ENCODE results near the gene KIAA1586.
"Not testable (repeated sequence)": the region's sequence is repeated elsewhere in the genome, so short reads cannot be mapped to it uniquely, and the experiment has no call there.

The KIAA1586 gene, protein sequence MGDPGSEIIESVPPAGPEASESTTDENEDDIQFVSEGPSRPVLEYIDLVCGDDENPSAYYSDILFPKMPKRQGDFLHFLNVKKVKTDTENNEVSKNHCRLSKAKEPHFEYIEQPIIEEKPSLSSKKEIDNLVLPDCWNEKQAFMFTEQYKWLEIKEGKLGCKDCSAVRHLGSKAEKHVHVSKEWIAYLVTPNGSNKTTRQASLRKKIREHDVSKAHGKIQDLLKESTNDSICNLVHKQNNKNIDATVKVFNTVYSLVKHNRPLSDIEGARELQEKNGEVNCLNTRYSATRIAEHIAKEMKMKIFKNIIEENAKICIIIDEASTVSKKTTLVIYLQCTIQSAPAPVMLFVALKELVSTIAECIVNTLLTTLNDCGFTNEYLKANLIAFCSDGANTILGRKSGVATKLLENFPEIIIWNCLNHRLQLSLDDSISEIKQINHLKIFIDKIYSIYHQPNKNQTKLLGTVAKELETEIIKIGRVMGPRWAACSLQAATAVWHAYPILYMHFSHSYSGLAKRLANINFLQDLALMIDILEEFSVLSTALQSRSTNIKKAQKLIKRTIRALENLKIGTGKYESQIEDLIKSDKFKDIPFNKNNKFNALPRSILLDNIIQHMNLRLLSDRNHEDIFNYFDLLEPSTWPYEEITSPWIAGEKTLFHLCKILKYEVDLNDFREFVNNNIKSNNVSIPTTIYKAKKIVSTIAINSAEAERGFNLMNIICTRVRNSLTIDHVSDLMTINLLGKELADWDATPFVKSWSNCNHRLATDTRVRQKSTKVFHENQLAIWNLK

DNA sequence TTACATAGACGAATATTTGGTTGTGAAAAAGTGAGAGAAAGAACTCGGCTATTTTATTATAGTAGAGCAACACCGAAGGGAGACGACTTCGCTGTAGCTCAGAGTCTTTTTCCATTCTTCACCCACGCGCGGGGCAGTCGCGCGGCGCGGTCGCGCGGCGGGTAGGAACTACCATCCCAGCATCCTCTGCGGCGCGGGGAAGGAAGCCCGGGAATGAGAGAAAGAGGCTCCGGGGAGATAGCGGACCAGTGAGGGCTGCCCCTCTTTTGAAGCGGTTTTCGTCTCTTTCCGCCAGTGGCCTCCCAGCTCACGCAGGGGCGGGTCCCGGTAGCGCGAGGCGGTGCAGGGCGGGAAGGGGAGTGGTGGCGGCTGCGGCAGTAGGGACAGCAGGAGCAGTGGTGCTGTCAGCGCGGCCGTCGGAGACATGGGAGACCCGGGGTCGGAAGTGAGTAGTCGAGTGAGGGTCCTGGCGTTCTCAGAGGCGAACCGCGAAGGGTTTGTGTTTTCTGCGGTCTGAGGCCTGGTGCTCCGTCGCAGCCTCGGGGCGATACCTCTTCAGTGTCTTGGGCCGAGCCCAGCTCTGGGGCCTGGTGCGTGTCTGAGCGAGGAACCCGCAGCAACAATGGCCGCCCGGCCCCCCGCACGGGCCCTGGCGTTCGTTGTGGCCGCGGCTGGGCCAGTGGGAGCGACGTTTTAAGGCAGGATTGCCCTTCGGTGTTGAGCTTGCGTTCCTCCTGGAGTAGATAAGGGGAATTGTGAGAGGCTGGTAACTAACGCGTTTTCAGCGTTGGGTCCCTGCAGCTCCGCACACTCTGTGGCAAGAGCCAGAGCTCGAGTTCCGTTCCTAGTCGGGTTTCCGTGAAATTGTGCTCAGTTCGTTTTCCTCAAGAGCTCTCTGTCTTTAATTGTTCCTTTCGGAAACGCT lies at the start of gene KIAA1586:
Gene KIAA1586 (plus strand): TSS at position 362 of the 925 bp plus-strand sequence. CDS start 63 bp downstream, at position 425.
- peak; percentile 83 for DNase-seq

DNA sequence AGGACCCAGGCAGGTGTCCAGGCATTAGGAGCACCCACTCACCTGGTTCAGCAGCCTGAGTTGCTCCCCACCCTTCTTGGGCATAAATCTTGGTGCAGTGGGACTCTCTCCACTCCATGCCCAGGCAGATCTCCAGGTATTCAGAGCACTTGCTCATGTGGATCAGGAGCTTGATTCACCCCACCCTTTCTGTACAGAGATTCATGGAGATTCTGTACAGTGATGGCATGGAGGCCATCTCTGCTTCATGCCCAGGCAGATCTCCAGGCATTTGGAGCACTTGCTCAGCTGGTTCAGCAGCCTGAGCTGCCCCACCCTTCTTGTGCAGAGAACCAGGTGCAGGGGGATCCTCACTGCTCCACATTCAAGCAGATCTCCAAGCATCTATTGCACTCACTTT lies 47.4 kb upstream of the KIAA1586 start:
- no peak for DNase-seq

DNA sequence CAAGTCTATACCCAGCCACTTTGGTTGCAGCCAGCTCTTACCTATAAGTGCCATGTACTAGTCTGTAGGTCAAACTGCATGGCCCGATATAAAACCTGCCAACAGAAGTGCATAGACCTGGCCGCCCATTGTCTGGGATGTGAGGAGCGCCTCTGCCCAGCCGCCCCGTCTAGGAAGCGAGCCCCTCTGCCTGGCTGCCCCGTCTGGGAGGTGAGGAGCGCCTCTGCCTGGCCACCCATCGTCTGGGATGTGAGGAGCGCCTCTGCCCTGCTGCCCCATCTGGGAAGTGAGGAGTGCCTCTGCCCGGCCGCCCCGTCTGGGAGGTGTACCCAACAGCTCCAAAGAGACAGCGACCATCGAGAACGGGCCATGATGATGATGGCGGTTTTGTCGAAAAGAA lies 46.7 kb upstream of the KIAA1586 start:
- DNase-seq = not testable (repeated sequence)

DNA sequence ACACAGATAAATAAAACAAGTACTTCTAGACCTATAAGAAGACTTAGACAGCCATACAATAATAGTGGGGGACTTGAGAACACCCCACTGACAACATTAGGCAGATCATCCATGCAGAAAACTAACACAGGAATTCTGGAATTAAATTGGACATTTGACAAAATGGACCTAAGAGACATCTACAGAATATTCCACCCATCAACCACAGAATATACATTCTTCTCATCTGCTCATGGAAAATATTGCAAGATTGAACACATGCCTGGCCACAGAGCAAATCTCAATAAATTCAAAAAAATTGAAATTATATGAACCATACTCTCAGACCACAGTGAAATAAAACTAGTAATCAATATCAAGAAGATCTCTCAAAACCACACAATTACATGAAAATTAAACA lies 44.3 kb upstream of the KIAA1586 start:
- DNase-seq = no peak

DNA sequence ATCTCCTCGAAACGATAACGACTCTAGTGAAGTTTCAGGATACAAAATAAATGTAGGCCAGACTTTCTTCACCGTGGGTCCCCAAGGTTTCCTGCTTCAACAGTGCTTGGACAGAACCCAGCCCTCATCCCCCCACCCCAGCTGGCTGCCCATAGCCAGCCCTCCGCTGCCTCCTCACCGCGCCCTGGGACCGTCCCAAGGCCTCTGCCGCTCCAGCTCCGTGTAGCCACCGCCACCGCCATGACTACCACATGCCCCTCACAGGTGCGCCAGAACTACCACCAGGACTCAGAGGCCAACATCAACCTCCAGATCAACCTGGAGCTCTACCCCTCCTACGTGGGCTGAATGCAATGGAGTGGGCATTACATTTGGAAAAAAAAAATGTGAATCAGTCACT lies 42.2 kb upstream of the KIAA1586 start:
- DNase-seq = no peak

DNA sequence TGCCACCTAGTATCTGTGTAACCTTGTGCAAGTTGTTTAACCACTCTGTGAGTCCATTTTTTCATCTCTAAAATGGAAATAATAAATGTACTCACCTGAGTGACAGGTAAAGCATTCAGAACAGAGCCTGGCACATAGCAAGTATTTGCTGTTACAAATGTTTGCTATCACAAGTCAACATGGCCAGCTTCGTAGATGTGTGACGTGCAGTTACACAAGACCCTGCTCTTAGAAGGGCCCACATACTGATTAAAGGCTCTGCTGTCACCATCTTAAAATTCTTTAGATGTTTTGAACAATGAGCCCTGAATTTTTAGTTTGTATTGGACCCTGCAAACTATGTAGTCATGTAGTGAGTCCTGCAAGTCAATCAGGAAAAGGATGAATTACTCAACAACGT lies 40.4 kb upstream of the KIAA1586 start:
- DNase-seq = no peak

DNA sequence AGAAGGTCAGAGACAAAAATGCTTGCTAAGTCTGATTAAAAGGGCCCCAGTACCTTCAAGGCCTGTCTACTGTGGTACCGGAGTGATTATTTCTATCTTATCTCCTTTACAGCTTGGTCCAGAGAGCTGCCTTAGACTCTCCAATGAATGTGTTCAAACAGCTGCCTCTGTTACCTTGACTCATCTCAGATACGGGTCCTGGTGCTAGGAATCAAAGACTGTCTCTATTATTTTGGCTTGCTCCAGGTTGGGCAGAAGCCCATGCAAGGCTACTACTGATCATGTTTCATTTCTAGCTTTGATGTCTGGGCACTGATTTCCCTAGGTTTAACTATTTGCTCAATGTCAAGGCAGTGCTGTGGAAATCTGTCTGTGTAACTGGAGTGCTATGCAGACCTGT lies 38.4 kb upstream of the KIAA1586 start:
- DNase-seq = not testable (repeated sequence)

DNA sequence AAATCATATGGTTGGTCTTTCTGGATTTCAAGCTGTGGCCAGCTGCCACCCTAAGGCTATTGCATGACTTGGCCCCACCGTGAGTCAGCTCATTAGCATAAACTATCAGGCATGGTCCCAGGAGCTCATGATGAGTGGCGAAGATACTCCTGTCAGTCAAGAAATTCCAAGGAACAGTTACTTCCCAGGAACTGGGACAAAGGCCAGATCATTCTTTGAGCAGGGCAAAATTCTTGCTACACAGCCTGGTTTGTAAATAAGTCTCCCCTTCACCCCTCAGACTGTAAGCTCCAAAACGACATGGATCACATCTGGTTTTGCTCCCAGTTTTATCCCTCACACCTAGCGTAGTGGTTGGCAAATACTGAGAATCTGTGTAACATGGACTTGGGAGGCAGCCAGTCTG lies 33.0 kb upstream of the KIAA1586 start:
- DNase-seq = no peak

DNA sequence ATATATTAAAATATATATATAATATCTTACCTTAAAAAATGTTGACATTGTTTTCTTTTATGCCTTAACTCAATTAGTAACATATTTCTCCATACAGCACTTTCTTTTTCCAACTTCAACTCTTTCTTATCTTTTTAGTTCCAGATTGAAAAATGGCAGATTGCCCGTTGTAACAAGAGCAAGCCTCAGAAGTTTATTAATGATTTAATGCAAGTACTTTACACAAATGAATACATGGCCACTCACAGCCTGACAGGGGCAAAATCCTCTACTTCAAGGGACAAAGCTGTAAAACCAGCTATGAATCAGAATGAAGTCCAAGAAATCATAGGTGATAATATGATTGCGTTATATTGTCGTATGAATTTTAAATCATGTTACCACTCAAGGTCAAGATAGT lies 29.4 kb upstream of the KIAA1586 start:
- no peak for DNase-seq

DNA sequence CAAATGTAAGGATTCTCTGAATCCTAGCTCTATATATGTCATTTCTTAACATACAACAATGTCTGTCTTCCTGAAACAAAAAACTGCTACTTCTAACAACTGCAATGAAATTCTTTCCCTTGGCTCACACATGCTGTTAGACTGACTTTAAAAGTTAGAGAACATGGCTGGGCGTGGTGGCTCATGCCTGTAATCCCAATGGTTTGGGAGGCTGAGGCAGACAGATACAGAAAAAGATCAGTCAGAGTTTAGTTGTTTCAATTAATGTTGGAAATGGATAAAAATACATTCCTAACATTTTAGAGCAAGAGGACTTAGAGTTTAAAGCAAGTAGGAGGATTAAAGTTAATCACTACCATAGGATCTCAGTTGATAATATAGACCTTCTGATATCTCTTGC lies 28.7 kb upstream of the KIAA1586 start:
- DNase-seq = no peak

DNA sequence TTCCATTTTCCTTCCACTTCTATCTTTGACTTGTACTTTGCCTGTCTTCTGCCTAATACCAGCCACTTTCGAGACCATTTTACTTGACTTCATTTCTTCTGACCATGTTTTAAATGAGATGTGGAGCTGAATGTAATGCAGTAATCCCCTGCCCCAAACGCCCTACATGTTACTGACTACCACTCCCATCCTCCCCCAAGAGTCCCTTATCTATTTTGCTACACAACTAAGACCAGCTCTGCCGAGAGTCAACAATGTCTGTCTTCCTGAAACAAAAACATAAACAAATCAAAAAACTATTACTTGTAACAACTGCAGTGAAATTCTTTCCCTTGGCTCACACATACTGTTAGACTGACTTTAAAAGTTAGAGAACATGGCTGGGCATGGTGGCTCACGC lies 27.1 kb upstream of the KIAA1586 start:
- DNase-seq = no peak

DNA sequence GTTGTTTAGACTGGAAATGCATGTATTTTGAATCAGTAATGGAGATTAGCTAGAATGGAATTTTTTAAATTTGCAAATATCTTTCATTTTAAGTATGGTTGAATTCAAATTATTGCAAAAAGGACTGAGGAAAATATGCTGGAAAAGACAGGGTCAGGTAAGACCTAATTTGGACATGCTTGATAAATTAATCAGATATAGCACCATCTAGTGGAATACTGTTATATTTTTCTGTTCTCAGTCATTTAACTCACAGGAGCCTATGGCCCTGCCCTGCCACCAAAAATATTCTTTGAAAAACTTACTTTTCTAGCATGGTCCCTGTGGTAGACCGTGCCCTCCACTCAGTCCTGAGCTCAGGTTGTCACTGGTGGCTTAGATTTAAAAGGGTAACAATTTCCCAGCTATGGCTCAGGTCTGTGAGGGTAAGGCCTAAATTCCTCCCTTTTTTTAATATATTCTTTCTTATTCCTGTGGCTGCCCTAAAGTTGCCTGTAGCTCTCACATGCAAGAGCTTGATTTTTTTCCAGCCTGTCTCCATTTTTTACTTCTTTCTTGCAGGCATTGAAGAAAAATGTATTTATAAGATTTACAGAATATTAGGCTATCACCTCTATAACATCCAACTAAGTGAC lies 25.3 kb upstream of the KIAA1586 start:
- DNase-seq = no peak

DNA sequence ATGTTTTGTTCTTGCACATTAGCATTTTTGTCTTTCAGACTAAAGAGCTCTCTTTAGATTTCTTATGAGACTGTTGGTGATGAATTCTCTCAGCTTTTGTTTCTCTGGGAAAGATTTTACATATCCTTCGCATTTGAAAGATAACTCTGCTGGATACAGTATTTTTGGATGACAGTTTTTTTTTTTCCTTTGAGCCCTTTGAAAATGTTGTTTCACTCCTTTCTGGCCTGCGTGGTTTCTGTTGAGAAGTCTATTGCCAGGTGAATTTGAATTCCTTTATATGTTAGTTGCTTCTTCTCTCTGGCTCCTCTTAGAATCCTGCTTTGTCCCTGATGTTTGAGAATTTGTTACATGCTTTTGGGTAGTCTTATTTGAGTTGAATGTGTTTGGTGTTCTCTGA lies 22.2 kb upstream of the KIAA1586 start:
- no peak for DNase-seq

DNA sequence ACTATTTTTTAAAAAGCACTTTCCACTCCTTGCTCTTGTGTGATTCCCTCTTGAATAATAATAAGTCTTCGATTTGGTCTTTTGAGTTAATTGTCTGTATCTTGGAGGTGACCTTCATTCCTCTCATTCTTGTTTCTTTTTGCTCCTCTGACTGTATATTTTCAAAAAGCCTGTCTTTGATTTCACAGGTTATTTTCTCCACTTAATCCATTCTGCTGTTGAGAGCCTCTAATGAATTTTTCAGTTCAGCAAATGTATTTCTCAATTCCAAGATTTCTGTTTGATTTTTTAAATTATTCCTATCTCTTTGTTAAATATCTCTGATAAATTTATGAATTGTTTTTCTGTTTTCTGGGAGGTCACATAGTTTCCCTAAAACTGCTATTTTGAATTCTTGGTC lies 21.7 kb upstream of the KIAA1586 start:
- DNase-seq = no peak

DNA sequence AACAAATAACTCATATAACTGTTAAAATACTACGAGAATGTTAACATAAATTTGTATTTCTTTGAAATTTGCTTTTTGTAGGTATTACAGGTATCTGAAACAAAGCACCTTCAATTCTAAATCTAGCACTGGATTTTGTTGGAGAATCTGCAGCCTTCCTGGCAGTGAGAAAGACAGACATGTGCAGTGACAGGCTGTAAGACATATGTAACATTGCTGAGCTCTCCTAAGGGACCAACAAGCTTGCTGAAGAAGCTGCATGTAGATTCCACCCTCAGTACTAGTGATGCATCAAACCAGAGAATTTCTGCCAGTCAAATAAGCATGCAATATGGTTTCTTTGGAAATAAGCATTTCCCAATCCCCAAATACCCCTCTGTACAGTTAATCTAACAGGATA lies 20.5 kb upstream of the KIAA1586 start:
- DNase-seq = no peak

DNA sequence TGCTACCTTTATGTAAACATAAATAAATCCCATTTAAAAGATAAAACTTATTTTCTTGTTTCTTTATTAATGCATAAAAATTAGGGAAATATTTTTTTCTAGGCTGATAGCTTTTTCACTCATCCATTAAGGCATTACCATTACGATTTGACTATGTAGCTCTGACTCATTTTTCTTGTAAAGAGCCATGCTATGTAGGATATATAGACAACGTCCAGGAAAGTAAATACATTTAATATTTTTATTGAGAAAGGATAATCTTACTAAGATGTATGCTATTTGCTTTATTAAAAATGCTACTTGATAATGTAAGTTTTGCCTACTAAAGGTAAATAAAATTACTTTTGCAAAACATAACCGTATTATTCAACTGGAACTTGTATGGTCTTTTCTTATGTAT lies 19.2 kb upstream of the KIAA1586 start:
- DNase-seq = no peak

DNA sequence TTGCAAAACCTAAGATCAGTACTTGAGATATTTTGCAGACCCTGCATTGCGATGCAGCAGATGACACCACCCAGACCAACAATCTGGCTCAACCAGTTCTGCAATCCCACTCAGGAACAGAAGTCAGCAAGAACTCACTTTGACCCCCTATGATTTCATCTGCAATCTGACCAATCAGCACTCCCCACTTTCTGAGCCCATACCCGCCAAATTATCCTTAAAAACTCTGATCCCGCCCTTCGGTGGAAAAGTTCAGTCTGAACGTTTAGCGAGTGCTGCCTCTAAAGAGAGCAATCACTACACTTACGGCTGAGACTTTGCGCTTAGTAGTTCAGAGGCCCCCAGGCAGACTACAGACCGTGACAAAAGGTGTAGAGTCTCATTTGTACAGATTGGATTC lies 17.3 kb upstream of the KIAA1586 start:
- DNase-seq = no peak

DNA sequence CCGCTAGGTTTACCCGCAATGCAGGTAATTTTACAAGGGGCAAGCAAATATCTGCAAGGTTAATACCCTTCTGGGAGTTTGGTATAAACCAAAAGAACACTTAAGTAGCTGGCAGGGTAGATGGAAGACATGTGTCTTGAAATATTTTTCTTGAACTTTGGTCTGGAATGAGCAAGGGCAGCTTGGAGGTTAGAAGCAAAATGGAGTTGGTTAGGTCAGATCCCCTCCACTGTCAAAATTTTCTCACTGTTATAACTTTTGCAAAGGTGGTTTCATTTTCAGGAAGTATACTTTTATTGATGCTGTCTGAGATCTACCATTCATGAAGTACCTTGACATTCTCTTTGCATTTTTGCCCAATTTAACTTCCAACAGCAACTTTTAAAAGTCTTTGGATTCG lies 13.3 kb upstream of the KIAA1586 start:
- DNase-seq = no peak

DNA sequence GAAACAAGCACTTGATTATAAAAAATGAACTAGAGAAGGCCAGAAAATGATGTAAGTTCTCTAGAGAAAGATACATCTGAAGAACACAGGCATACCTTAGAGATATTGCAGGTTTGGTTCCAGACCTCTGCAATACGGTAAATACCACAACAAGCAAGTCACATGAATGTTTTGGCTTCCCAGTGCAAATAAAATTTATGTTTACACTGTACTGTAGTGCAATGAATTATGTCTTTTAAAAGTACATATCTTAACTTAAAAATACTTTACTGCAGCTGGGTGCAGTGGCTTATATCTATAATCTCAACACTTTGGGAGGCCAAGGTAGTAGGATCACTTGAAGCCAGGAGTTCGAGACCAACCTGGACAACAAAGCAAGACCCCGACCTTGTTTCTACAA lies 10.9 kb upstream of the KIAA1586 start:
- DNase-seq = no peak

DNA sequence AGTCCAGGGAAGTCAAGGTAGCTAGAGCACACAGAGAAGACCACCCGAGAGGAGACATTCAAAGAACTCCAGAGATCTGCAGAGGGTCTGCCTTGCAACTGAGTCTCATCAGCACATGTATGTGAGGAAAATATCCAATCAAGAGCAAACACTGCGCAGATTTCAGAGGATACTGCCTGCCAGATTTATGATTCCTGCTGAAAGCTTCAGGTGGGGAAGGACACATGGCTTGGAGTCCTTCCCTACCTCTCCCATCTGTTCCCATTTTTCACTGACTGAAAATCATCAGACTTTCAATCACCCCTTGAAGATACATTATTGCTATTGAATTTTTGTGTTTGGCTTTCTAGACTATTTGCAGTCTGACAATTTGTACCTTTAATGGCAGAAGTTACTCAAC lies 7.6 kb upstream of the KIAA1586 start:
- DNase-seq = no peak

DNA sequence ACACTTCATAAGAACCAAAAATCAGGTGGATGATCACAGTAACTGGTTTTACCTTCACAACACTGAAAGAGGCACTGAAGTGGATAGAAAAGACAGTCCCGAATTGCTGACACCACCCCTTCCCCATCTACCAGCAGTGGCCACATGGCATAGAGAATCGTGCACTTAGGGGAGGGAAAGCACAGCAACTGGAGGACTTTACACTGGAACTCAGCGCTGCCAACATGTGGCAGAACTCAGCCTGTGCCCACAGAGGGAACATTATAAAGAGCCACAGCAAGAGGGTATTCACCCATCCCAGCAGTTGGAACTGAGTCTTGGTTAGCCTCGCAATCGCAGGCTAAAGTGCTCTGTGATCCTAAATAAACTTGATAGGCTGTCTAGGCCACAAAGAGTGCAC lies 6.5 kb upstream of the KIAA1586 start:
- no peak for DNase-seq

DNA sequence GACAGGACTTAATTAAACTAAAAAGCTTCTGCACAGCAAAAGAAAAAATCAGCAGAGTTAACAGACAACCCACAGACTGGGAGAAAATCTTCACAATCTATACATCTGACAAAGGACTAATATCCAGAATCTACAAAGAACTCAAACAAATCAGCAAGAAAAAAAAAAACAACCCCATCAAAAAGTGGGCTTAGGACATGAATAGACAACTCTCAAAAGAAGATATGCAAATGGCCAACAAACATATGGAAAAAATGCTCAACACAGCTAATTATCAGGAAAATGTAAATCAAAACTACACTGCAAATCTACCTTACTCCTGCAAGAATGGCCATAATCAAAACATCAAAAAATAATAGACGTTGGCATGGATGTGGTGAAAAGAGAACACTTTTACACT lies 2.4 kb upstream of the KIAA1586 start:
- DNase-seq = not testable (repeated sequence)

DNA sequence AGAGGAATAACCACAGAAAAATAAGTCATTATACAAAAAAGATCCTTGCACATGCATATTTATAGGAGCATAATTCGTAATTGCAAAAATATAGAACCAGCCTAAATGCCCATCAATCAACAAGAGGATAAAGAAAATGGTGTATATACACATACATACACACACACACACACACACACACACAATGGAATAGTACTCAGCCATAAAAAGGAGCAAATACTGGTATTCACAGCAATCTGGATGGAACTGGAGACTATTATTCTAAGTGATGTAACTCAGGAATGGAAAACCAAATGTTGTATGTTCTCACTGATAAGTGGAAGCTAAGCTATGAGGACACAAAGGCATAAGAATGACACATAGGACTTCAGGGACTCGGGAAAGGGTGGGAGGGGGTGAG lies 1.9 kb upstream of the KIAA1586 start:
- DNase-seq = no peak

Data from activated naive CD4-positive, alpha-beta T cell treated with Interleukin-2 at 50 U/mL for 16 hours (primary cell).